Stimulated activated CD8-positive, alpha-beta memory T cell treated with anti-CD3 and anti-CD28 coated beads, Interleukin-7, amount 100 ng/mL, for 1 hour (primary cell): ENCODE data around the gene MANSC4.

Experiments
- DNase-seq, 2 donors: peaks; one replicate each; pipeline ENCODE4 v3.0.0-alpha.2; 2020; ENCODE audit warnings: low read depth in 2 of 2

The MANSC4 gene

DNA sequence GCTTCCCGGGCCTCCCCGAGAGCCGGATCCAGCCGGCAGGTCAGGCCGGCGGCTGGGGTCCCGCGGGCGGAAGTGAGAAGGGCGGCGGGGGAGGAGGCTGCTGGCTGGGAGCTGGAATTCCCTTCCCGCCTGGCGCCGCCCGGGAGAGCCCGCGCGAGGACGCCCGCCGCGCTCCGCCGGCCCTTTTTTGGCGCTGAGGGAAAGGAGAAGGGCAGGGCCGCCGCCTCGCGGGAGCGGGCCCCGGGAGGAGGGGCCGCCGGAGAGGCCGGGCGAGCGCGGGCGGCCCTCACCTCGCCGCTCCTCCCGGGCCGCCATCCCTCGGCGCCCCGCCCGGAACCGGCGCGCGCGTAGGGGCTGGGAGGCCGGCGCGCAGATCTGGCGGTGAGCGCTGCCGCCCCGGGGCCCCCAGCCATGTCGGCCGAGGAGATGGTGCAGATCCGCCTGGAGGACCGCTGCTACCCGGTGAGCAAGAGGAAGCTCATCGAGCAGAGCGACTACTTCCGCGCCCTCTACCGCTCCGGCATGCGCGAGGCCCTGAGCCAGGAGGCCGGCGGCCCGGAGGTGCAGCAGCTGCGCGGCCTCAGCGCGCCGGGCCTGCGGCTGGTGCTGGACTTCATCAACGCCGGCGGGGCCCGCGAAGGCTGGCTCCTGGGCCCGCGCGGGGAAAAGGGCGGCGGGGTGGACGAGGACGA is at the start of gene MANSC4, which contains the start of gene KLHL42:
Gene MANSC4, minus strand, starts transcription at position 317 of the 692 bp plus-strand sequence. CDS start 8,960 bp downstream, outside the sequence.
Gene KLHL42, plus strand, starts transcription at position 314 of the 692 bp plus-strand sequence. Its CDS starts 98 bp downstream, at position 412.
- DNase-seq: peak; percentile 25 to 32

GRCh38 chr12:27828196-27828595 is 48.2 kb upstream of the MANSC4 start:
- no peak for DNase-seq

DNA sequence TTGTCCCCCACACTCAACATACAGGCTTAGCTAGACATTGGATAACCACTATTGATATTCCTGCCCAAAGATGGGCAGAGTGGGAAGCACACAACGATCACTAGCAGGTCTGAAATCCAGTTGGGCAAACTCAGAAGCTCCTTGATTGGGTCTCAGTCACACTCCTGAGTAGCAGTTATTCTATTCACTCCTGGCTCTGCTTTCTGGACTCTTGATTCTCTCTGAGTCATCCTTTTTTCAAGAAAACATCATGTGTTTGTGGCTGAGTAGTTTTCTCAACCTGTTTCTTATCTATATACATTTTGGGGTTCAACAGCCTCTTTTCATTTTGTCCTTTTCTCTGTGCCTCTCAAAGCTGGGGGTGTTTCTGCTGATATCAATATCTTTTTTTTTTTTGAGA is 46.0 kb upstream of the MANSC4 start:
- no peak for DNase-seq

GRCh38 chr12:27824126-27824842 is 44.2 kb upstream of the MANSC4 start:
- DNase-seq: no peak

- no peak for DNase-seq
Observed at GRCh38 chr12:27823038-27823437, 43.0 kb upstream of the MANSC4 start.

DNA sequence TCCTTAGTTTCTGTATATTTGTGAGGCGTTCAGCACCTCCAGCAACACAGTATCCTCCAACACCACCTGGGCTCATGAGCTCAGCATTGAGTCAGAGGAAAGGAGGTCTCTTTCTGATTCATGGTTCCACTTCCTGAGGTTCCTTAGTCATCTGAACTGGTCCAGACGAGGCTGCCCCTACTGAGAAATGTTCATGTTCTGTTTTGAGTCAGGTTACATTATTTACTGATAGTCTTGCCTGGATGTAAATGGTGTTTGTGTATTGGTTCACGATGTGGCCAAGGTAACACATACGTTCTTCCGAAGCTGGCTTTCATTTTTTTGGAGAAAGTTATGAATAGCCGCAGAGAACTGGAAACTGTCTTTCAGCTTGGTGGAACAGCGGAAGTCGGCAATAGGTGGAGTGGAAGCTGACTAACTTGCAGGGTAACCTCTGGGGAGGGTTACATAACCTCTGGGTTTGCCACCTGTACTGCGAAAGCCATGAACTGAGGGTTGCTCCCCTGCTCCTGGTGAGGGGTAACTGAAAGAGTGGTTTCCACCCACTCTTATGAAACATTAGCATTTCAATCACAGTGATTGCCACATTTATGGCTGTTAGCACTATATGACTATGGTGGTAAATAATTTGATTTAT is 42.2 kb upstream of the MANSC4 start:
- peak in 1 of 2 donors; percentile 29 for DNase-seq

DNA sequence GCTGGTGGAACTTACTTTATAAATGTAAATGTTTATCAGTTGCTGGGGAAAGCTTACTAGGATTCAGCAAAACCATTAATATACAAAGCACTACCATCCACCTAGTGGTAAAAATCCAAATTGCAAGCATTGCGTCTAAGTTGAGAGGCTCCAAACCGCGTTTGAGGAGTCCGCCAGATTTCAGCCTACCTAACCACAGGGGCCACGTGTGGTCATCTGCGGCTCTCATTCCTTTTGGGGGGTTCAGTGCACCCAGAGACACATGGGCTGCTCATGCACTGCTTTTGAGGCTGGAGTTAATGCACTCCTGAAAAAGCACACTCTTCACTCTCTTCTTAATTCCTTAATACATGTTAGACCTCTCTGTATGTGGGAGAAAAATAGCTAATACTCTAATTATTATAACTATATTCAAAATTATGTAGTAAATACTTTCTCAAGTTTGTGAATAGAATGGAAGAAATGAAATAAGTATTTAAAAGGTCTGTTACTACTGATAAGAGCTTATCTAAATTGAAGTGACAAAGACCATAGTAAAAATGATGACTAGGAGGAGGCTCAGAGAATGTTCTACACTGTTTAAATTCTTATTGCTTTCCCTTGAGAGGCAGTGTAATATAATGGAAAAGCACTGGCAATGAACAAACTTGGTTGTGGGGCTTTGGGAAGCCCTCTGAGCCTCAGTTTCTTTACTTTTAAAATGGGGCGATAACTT is 41.4 kb upstream of the MANSC4 start:
- no peak for DNase-seq

- DNase-seq: no peak
Observed at GRCh38 chr12:27820564-27820963, 40.5 kb upstream of the MANSC4 start.

- DNase-seq: no peak
Observed at GRCh38 chr12:27818401-27818918, 38.4 kb upstream of the MANSC4 start.

GRCh38 chr12:27817766-27818165 is 37.7 kb upstream of the MANSC4 start:
- DNase-seq: no peak

DNA sequence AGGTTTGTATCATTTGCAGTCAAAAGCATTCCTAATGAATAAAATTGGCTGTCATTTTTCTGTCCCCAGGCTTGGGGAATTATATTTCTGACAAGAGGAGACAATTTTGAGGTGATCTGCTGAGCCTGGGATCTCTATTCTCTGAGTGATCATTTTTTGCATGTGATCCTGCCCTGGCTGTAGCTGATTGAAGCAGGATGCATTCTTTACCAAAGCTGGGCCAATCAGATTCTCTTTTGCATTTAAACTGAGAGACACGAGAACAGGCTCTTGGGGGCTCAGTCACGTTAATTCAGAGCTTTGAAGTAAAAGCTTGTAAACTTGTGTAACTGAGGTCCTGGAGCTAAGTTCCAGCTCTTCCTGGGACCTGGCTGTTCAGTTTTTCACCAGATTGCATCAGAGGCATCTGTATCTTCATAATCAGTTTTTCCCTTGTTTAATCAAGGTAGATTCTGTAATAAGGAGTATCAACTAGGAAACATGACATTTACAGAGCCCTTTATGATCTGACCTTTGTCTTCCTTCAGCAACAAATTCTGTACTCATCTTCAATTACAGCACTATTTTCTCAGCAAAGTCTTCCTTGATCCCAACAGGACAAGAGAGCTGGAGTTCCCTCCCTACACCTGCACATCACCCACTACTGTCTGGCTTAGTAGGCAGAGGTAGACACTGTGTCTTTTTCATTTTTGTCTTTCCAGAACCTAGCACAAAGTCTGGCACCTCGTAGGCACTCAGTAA is 35.0 kb upstream of the MANSC4 start:
- no peak for DNase-seq

GRCh38 chr12:27814411-27814810 is 34.4 kb upstream of the MANSC4 start:
- DNase-seq: no peak

- no peak for DNase-seq
Observed at GRCh38 chr12:27812502-27812901, 32.5 kb upstream of the MANSC4 start.

- DNase-seq: no peak
Observed at GRCh38 chr12:27810756-27811155, 30.7 kb upstream of the MANSC4 start.

GRCh38 chr12:27808841-27809240 is 28.8 kb upstream of the MANSC4 start:
- no peak for DNase-seq

DNA sequence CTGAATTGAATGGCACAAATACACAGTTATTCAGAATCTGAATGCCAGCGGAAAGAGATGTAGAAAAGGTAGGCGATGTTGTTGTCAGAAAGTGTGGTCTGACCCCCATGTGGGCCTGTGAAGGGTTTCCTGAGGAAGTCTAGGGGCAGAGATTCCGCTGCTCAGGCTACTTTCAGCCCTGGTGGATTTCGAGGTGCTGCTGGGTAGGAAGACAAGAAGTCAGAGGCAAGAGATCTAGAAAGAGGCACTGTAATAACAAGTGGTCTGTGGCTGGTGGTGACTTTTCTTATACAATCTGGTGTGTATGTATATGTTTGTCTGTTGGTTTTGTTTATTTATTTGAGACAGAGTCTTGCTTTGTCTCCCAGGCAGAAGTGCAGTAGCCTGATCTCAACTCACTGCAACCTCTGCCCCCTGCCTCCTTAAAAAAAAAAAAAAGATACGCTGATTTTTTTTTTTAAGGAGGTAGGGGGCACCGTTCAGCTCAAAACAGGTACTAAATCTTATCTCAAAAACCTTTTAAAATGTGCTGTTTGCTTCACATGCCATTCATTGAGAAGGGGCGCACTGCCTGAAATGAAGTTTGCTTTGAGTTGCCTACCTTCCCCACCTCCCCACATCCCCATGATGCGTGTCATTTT is 27.1 kb upstream of the MANSC4 start:
- DNase-seq: no peak

GRCh38 chr12:27806259-27806658 is 26.2 kb upstream of the MANSC4 start:
- no peak for DNase-seq

- DNase-seq: no peak
Observed at GRCh38 chr12:27805238-27805637, 25.2 kb upstream of the MANSC4 start.

- no peak for DNase-seq
Observed at GRCh38 chr12:27802936-27803335, 22.9 kb upstream of the MANSC4 start.

DNA sequence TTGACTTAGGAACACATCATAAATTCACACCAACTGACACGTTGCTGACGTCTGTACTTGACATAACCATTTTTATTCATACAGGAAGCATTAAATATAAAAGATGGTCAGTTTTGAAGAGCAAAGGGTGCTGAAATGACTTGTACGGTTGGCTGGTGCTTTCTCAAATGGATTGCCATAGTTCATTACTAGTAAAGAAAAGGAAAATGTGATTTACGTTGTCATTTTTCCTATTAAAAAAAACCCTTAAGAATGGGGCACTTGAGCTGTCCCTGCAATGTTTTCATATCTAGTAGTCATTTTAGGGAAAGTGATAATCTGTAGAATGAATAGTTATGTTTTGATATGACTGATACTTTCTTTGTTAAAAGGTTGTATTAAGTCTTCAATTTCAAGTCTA is 22.5 kb upstream of the MANSC4 start:
- no peak for DNase-seq

GRCh38 chr12:27801630-27802029 is 21.6 kb upstream of the MANSC4 start:
- DNase-seq: no peak
